Nephron progenitor cell (in vitro differentiated cells): ENCODE data around the gene POLRMT.

Source experiments
- DNase-seq: peaks from one replicate; pipeline ENCODE4 v3.0.0; 2021
- H3K27ac Mint-ChIP-seq: 2 replicates; pipeline ENCODE4 v1.8.0; 2021; ENCODE audit warnings: mild to moderate bottlenecking, moderate library complexity, mixed read lengths
- H3K27me3 Mint-ChIP-seq: 2 replicates; pipeline ENCODE4 v1.8.0; 2021; ENCODE audit warnings: mild to moderate bottlenecking, low read depth, mixed read lengths; ENCODE audit not compliant: poor library complexity
- H3K36me3 Mint-ChIP-seq: 2 replicates; pipeline ENCODE4 v1.8.0; 2021; ENCODE audit warnings: low read depth, mixed read lengths
- H3K4me1 Mint-ChIP-seq: 2 replicates; pipeline ENCODE4 v1.8.0; 2021; ENCODE audit warnings: mixed read lengths
- H3K4me3 Mint-ChIP-seq: 2 replicates; pipeline ENCODE4 v1.8.0; 2021; ENCODE audit warnings: mild to moderate bottlenecking, moderate library complexity, mixed read lengths
- H3K9me3 Mint-ChIP-seq: 2 replicates; pipeline ENCODE4 v1.8.0; 2021; ENCODE audit warnings: mild to moderate bottlenecking, moderate library complexity, mixed read lengths
- TF ChIP-seq, protein P1 (sequence below): fragments of 200-600 bp; sonication (generic); IDR thresholded peaks from 2 replicates; pipeline ENCODE4 v1.5.0; 2021; ENCODE audit warnings: antibody characterized with exemption

The POLRMT gene

DNA sequence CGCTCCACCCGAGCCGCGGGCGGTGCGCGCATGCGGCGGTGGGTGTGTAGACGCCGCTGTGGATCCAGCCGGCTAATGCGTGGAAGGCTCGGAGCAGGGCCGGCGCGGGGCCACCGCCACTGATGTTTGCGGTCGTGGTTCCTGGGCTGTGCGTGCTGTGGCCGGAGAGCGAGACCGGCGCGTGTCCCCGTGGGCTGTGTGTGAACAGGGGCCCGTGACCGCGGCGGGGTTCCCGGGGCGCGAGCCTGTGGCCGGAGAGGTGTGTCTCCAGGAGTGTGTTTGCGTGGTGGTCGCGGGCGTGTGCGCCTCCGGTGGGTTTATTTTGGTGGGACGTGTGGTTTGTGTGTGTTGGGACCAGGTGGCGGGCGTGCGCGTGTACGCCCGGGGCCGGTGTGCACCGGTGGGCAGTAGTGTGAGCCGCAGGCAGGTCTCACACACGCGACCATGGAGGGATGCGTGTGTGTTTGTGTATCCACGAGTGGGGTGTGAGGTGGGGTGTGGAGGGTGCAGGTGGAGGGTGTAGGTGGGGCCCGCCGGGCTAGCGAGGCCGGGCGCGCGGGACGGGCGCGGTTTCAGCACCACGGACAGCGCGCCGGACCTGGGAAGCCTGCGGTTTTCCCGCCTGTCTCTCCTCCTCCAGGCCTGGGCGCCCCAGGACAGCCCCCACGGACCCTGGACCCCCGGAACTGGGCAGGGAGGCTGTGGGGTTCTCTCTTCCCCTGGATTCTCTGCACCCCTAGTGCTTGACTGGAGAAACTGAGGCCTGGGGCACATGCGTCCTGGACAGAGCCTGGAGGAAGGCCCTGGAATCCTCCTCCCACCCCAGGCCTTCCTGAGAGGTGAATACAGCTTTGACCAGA lies 42.0 kb downstream of the POLRMT start:
- Mint-ChIP-seq H3K9me3 (no peaks in the 10 kb centered on the region), H3K27me3 (peaks cover 75% of the 10 kb centered on the region), H3K36me3 (no peaks in the 10 kb centered on the region), H3K27ac (no peak overlapping the region), H3K4me3 (peak overlapping the region; percentile 52), H3K4me1 (no peaks in the 10 kb centered on the region)
- TF ChIP-seq, protein P1, sequence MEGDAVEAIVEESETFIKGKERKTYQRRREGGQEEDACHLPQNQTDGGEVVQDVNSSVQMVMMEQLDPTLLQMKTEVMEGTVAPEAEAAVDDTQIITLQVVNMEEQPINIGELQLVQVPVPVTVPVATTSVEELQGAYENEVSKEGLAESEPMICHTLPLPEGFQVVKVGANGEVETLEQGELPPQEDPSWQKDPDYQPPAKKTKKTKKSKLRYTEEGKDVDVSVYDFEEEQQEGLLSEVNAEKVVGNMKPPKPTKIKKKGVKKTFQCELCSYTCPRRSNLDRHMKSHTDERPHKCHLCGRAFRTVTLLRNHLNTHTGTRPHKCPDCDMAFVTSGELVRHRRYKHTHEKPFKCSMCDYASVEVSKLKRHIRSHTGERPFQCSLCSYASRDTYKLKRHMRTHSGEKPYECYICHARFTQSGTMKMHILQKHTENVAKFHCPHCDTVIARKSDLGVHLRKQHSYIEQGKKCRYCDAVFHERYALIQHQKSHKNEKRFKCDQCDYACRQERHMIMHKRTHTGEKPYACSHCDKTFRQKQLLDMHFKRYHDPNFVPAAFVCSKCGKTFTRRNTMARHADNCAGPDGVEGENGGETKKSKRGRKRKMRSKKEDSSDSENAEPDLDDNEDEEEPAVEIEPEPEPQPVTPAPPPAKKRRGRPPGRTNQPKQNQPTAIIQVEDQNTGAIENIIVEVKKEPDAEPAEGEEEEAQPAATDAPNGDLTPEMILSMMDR: no peak
- DNase-seq: peak; percentile 81

DNA sequence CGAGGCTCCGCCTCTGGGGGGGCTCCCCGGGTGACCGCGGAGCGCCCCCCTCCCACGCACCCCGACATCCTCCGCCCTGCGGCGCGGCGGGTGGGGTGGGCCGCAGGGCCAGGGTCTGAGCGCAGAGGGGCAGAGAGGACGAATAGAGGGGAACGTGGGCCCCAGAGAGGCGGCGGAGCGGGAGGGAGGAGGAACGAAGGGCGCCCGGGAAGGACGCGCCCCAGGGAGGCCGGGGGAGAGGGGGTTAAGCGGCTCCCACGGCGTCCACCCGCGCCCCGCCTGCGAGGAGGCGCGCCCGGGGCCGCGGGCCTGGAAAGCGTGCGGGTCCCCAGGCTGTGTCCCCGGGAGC lies 42.6 kb downstream of the POLRMT start:
- peaks cover 71% of the 10 kb centered on the region for H3K27me3 Mint-ChIP-seq
- no peaks in the 10 kb centered on the region for H3K4me1 Mint-ChIP-seq
- TF ChIP-seq, protein P1: no peak
- no peak overlapping the region for H3K27ac Mint-ChIP-seq
- H3K9me3 Mint-ChIP-seq: no peaks in the 10 kb centered on the region
- no peaks in the 10 kb centered on the region for H3K36me3 Mint-ChIP-seq
- DNase-seq: no peak
- no peak overlapping the region for H3K4me3 Mint-ChIP-seq

DNA sequence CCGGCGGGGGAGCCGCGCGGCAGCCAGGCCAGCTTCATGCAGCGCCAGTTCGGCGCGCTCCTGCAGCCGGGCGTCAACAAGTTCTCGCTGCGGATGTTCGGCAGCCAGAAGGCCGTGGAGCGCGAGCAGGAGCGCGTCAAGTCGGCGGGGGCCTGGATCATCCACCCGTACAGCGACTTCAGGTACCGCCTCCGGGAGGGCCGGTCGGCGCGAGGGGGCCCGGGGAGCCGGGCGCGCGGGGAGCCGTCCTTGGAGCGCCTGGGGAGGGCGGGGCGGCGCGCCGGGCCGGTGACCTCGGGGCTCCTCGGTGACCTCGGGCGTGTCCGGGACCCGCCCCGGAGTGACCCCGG lies 43.0 kb downstream of the POLRMT start:
- no peaks in the 10 kb centered on the region for H3K4me1 Mint-ChIP-seq
- H3K36me3 Mint-ChIP-seq: no peaks in the 10 kb centered on the region
- peak; percentile 39 for DNase-seq
- no peak overlapping the region for H3K4me3 Mint-ChIP-seq
- TF ChIP-seq, protein P1: no peak
- H3K27ac Mint-ChIP-seq: no peak overlapping the region
- peaks cover 71% of the 10 kb centered on the region for H3K27me3 Mint-ChIP-seq
- H3K9me3 Mint-ChIP-seq: no peaks in the 10 kb centered on the region

DNA sequence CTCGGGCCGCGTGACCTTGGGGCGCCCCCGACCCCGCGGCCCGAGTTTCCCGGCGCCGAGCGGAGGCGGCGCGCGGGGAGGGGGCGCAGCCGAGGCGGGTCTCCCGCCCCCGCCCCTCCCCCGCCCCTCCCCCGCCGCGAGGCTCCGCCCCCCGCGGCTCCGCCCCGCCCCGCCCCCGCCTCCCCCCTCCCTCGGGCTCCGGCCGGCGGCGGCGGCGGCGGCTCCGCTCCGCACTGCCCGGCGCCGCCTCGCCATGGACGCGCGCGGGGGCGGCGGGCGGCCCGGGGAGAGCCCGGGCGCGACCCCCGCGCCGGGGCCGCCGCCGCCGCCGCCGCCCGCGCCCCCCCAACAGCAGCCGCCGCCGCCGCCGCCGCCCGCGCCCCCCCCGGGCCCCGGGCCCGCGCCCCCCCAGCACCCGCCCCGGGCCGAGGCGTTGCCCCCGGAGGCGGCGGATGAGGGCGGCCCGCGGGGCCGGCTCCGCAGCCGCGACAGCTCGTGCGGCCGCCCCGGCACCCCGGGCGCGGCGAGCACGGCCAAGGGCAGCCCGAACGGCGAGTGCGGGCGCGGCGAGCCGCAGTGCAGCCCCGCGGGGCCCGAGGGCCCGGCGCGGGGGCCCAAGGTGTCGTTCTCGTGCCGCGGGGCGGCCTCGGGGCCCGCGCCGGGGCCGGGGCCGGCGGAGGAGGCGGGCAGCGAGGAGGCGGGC lies 43.5 kb downstream of the POLRMT start, which contains the start of gene HCN2:
HCN2 (plus strand) TSS at position 189 of the 703 bp plus-strand sequence; CDS start at position 254, 65 bp downstream.
- TF ChIP-seq, protein P1: no peak
- H3K27ac Mint-ChIP-seq: no peak within 1 kb of the TSS
- H3K4me1 Mint-ChIP-seq: no peaks in the 10 kb centered on the region
- peaks cover 66% of the 10 kb centered on the region for H3K27me3 Mint-ChIP-seq
- H3K36me3 Mint-ChIP-seq: no peaks in the 10 kb centered on the region
- no peaks in the 10 kb centered on the region for H3K9me3 Mint-ChIP-seq
- H3K4me3 Mint-ChIP-seq: peak within 1 kb of the TSS; percentile 40
- DNase-seq: no peak

DNA sequence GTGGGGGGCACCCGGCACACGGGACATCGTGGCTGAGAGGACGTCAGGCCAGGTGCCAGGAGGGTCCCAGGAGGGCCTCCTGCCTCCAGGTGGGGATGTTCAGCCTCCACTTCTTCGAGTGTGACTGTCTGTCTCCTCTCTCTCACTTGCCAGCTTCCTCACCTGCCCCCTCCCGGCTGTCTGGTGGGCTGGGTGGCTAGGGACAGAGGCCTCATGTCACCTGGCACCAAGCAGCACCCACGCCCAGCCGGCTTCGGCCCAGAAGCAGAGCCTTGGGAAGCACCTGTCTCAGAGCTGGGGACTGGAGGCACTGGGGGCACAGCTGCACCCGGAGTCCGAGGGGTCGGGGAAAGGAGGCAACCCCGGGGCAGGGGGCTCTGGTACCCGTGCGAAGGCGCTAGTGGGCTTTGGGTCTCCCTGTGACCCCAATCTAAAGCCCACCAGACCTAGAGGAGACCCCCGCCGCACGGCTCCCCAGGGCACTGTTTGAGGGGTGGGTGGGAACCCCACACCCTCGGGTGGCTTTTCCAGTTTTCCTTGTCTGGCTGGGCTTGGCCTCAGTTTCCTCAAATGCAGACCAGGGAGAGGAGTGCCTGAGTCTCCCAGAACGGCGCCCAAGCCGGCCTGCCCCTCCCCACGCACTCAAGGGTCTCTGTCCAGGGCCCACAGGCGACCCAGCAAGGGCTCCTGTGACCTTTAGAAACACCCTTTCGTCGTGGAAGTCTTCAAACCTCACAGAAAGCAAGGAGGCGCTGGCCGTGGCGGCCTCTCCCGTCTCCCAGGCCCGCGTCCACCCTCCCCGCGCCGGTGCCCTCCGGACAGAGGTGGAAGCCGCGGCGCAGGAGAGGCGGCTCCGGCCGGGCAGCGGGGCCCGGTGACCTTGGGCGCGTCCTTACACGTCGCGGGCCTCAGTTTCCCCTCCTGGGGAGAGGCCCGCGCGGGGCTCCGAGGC lies 44.3 kb downstream of the POLRMT start:
- Mint-ChIP-seq H3K4me1 (peaks cover 2% of the 10 kb centered on the region), H3K4me3 (peak overlapping the region; percentile 40), H3K9me3 (no peaks in the 10 kb centered on the region), H3K27ac (no peak overlapping the region), H3K27me3 (peaks cover 59% of the 10 kb centered on the region), H3K36me3 (no peaks in the 10 kb centered on the region)
- TF ChIP-seq, protein P1: no peak
- peak; percentile 45 for DNase-seq
